HG03575 (cell line): Measurements from ENCODE around the gene SRMS.
"Not testable (repeated sequence)": the region's sequence is repeated elsewhere in the genome, so short reads cannot be mapped to it uniquely, and the experiment has no call there.

ENCODE experiments used
- ATAC-seq: cut with Tn5 transposase; IDR thresholded peaks from one replicate; pipeline ENCODE4 v1.9.1; 2021; ENCODE audit not compliant: unreplicated experiment, insufficient number of reproducible peaks, low FRiP score; ENCODE audit errors: extremely low read depth

SRMS gene

DNA sequence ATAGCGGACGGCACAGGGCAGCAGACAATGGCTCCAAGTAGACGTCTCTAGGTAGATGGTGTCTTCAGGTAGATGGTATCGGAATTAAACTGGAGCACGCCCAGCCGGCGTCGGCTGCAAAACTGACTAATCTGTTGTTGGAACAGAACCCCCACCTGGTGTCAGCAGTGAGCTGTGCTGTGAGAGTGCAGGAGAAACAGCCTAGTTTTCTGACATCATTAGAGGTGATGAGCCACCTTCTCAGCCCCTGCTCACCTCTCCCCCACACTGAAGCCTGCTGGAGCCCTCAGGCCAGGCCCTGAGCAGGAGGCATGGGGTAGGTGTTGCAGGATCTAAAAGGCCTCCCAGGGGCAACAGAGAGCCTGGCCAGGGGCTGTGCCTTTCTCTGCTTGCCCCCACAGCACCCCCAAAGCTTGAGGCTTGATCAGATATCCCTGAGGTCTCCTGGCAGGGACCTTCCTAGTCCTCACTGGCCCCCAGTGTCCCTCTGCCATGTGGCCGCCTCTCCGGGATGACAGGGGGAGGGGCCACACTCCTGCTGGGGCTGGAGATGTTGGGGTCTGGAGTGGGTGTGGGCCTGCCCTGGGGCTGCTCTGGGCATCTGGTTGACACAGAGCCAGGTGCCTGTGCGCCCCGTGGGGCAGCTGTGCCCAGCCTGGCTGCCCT, 33.4 kb upstream of the SRMS start:
- no peak for ATAC-seq

DNA sequence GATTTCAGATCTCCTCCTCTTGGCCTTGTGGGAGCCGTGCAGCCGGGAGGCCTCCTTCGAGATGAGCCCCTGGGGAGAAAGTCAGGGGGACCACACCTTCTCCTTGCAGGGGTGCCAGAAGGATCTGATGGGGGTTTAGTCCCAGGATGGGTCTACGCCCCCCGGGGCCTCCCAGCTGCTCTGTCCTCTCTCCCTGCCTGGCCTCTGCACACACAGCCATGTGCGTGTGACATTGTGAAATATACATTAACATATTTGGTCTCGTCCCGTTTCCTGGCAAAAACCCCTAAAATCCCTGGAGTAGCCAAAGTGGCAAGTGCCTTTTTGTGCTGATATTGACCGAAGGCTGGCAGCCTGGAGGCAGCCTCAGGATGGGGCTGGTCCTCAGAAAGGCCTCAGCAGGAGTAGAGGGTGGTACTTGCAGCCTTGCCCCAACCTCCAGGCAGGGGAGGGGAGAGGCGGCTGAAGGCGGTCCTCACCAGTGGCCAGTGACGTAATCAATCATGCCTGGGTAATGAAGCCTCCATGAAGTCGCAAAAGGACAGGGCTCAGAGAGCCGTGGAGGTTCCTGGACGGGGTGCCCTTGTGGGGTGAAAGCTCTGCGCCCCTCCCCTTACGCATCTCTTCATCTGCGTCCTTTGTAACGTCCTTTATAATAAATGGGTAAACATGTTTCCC, 31.6 kb upstream of the SRMS start:
- no peak for ATAC-seq

DNA sequence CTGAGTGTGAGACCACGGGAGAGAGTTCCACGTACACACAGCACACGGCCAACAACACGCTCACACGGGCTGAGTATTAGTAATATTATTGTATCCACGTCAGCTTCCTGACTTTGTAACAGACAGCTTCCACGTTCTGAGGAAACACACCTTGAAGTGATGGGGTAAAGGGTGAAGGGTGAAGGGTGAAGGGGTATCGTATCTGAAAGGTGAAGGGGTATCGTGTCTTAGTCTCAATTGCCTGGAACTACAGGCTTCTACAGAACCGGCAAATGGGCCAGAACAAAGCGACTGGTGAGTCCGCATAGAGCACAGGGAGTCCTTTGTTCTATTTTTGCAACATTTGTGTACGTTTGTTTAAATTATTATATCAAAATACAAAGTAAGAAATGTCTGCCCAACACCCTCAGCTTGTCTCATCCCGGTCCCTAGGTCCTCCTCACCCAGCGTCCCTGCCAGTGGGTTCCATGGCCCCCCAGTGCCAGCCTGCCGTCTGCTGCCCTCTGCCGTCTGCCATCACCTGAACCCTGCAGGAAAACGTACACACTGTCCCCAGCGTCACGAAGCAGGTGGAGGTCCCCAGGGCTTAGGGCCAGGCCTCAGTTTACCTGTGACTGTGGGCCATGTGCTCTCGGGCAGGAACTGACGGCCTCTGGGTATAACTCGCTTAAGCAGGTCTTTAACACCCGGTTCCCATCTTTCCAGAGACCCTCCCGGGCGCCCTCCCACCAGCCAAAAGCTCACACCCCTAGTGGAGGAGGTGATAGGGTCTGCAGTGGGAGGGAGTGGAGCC, 30.9 kb upstream of the SRMS start:
- no peak for ATAC-seq

DNA sequence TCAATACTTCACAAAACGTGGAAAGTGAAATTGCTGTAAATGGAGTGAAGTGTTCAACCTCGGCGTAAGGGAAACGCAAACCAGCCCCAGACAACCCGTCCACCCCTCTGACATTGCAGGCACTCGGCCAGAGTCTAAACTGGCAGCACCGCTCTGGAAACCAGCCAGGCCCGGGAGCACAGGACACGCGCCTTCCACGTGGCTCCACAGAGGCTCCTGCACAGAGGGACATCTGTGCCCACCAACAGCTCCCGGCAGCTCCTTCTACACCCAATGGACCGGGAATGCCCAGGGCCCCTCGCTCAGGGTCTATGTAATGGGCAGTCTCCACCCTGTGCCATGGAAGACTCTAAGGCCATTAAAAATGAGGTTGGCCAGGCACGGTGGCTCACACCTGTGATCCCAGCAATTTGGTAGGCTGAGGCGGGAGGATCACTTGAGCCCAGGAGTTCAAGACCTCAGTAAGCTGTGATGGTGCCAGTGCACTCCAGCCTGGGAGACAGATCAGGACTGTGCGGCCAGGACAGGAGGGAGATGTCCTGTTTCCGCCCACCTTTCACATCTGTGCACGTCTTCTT, 29.9 kb upstream of the SRMS start:
- ATAC-seq, result no peak

DNA sequence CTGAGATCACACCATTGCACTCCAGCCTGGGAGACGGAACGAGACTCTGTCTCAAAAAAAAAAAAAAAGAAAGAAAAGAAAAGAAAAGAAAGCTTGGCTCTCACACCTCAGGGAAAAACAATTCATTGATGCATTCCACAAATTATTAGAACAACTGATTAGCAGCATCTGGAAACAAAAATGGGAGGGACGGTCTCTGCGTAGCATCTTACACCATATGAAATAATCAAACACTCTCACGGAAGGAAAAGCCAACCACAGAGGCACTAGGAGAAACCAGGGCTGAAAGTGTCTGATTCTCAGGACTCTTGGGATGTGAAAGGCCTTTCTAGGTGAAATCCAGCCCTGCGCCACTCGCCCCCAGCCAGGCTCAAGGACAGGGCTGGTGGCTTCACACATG, 28.8 kb upstream of the SRMS start:
- ATAC-seq, result no peak

DNA sequence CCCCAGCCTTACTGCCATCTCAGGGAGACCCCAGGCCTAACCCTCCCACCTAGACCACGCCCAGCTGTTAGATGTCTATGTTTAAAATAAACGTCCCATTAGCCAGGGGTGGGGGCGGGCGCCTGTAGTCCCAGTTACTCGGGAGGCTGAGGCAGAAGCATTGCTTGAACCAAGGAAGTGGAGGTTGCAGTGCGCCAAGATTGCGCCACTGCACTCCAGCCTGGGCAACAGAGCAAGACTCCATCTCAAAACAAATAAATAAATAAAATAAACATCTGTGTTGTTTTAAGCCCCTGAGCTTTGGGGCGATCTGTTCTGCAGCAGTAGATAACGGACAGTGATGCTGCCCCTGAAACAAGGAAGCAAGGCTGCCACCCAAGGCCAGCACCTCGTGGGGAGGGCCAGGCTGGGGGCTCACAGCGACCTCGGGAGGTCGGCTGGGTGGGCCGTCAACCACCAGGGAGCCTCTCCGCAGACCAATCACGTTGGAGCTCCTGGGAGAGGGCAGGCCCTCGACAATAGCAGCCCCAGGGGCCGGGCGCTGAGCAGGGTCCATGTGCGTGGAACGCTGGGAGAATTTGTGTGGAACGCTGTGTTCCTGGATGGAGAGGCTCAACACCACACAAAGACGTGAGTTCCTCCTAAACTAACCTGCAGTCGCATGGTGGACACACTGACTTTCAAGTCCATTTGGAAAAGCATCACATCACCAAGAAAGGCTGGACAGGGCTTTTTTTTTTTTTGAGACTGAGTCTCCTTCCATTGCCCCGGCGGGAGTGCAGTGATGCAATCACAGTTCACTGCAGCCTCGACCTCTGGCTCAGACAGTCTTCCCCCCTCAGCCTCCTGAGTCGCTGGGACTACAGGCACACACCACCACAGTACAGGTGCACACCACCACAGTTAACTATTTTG, 27.5 kb upstream of the SRMS start:
- no peak for ATAC-seq

DNA sequence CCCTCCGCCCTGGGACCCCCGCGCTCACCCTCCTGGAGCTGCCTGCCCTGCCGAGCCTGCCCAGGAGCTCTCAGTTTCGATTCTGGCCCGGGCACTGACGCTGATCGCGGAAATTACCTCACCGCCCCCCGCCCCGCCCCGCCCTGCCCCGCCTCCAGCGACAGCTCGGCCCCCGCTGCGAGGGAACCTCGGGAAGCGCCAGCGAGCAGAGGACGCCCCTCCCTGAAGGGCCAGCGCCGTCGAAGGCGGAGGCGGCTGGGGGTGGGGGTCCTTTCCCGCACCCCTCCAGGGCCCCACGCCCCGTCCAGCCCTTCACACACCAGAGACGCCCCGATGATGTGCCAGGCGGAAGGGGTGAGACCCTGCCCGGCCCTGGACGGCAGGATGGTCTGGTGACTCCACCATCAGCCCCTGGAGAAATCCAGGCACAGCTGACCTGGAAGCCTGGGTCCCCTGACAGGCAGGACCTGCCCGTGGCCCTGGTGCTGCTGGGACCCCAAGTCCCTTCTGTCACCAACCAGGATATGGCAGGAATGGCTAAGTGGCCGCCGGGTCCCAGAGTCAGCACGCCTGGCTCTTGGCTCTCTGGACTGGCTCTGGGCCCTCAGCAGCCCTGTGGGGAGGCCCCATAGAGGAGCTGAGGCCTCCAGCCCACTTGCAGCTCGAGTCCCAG, 26.7 kb upstream of the SRMS start, which contains the start of gene HELZ2:
Gene HELZ2 (minus strand): TSS at position 84 of the 673 bp plus-strand sequence. CDS start 1,854 bp downstream, outside the sequence.
- no peak for ATAC-seq

DNA sequence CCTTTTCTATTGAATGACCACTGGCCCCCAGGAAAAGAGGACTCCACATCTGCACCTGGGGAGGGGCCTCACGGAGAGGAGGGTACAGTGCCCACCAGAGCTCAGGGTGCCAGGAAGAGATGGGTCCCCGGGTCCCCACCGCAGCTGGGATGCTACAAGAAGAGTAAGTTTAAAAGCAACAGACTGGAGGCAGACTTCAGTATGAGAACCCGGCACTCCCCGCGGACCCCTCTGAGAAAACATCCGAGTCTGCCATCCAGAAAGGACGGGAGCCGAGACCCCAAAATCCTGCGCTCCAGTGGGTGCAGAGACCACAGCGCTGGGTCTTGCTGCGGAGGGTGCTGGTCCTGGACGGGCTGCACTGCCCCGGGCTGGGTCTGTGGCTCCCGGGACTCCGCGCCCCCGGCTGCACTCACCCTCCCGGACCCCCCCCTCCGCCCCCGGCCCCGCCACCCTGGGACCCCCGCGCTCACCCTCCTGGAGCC, 26.1 kb upstream of the SRMS start:
- no peak for ATAC-seq

DNA sequence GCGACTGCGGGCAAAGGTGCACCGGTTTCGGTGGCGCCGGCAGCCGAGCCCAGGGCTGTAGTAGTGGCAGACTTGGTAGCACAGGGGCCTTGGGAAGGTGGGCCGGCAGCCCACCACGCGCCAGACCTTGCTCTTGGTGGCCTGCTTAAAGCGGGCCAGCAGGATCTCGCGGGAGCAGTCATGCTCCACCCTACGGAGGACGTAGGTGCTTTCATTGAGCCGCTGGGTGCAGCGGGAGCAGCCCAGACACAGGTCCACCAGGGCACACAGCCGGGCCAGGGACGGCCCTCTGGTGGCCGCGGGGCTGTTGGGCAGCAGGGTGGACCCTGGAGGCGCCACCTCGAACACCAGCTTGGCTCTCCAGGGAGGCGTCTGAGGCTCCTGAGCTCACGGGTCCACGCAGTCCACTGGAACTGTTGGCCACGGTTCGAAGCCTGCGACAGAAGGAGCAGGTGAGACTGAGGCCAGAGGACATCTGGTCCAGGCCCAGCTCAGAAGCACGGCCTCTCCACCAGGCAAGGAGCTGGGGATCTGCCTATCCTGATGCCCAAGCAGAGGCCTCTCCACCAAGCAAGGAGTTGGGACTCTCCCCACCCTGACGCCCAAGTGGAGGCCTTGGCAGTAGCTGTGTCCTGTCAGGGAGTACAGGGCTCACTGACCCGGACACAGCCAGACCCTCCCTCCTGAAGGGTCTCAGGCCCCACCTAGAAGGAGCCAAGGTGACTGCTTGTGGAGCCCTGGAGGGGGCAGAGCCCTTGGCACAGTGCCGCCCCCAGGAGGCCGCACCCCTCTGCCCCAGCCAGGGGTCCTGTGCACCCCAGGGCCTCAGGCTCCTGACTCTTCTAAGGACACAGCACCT, 25.5 kb upstream of the SRMS start:
- no peak for ATAC-seq

DNA sequence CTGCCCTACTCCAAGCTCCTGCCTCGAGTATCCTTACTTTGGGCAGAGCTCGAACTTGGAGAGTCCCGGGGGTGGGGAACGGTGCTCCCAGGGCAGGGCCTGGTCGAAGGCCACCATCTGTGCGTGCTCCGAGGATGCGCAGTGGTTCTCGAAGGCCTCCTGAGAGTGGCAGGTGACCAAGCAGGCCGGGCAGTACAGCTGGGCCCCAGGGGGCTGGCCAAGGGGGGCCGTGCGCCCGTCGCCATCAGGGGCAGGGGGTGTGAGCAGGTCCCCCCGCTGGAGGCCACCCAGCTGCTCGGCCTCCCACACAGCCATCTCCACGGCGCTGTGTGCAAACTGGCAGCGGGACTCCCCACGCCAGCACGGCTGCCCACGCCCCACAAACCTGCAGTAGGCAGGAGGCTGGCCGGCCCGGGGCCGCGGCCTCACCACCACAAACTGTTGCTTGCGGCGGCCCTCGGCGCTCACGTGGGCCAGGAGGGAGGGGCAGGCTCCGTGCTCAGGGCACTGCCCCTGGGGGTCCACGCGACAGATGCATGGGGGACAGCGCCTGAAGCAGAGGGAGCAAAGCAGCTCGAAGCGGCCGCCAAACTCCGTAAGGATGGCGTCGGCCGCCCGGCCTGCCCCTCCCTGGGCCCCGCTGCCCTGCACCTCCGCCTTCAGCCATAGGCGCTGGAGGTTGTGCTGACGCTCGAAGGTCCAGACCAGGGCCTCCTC, 24.7 kb upstream of the SRMS start:
- no peak for ATAC-seq

DNA sequence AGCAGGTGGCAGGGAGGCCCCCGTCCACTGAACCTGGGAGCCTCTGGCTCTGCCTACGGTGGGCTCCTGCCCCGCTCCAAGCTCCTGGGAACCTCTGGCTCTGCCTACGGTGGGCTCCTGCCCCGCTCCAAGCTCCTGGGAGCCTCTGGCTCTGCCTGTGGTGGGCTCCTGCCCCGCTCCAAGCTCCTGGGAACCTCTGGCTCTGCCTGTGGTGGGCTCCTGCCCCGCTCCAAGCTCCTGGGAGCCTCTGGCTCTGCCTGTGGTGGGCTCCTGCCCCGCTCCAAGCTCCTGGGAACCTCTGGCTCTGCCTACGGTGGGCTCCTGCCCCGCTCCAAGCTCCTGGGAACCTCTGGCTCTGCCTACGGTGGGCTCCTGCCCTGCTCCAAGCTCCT, 23.5 kb upstream of the SRMS start:
- not testable (repeated sequence) for ATAC-seq

DNA sequence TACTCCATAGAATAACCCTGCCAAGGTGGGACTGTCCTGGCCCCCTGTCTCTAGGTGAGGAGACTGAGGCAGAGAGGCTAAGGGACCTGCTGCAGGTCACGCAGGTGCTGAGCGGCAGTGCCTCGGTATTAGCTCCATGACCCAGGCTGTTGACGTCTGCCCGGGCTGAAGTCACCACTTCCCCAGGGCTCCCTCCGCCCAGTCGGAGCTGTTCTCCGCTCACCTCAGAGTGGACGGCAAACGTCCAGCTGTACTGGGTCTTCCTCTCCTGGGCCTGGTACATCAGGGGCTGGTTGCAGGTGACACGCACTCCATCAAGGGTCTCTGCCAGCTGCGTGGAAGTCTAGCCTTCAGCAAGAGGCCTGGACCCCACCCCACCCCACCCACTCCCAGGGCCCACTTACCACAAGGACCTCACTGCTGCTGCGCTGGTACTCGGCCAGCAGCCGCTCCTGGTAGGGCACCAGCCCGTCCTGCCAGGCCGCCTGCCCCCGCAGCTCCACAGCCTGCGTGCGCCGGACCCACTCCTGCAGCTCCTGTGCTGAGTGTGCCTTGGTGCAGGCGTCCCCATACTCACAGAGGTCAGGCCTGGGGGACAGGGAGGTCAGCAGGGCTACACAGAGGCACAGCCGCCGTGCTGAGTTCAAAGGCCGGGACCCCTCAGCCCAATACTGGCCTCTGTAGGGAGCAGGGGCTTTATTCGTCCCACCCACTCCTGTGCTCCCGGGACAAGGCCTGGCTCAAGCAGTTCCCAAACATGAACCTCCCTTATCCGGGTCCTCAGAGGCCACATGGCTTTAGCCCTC, 22.9 kb upstream of the SRMS start:
- ATAC-seq, result no peak

DNA sequence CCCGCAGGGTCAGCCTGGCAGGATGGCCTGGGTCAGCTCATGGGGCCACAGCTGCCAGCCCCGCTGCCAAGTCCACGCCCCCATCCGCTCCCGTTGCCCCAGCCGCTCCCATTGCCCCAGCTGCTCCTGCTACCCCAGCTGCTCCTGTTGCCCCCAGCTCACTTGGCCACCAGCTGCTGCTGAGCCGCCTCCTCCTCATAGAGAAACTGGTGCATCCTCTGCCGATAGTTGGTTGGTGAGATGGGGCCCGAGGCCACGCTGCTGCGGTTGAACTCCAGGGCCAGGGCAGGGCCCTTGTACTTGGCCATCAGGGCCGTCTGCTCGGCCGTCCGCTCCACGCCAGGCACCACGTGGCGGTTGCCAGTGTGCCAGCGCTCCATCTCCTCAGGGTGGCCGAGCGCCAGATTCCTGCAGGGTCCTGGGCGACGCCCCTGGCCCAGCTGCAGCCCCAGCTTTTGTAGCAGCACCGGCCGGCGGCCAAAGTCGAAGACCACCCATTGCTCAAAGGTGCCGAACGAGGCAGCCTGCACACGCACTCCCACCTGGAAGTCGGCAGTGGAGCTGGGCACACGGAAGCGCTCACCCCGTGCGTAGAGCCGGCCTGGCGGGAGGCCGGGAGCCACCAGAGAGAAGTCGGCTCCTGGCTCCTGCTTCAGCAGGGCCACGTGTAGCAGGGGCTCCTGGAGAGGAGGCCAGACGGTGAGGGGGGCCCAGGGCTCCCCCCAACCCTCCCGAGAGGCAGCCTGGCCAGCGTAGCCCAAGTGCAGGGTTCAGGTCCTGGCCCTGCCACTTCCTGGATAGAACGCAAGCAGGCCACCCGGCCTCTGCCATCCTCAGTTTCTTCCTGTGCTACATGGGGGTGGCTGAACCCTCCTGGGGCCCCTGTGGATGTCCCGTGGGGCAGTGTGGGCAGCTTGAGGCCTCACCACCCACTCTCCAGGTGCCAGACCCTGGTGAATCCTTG, 21.7 kb upstream of the SRMS start:
- no peak for ATAC-seq

DNA sequence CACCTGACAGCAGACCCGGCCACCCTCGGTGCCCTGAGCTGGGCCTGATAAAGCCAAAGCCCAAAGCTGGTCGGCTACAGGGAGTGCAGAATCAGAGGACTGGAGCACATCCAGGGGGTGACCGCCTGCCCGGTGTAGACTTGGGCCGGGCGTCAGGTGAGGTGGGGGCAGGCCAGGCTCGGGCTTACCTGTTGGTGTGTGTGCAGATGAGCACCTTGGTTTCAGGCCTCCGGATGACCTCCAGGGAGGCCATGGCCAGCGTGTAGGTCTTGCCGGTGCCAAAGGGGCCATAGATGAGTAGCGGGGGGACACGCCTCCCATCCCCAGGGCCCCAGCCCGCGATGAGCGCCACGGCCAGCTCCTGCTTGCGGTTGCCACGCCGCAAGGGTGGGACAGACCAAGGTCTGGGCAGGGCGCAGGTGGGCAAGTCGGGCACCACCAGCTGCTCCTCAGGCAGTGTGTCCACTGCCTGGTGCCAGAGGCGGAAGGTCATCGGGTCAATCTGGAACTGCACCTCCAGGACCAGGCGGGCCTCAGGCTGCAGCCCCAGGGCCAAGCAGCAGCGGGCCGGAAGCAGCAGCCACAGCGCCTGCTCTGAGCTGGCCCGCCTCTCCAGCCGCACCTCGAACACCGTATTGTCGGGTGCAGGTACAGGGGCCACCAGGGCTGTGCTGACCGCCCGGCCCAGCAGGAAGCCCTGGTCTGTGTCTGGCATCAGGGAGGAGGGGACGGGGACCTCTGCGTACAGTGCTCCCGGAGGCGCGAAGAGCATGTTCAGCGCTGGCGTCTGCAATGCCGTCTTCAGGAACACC, 20.8 kb upstream of the SRMS start:
- no peak for ATAC-seq
